KMS-11 (cell line): Measurements from ENCODE around the gene RBM10.

Experiments
- H2AFZ ChIP-seq: fragments of 200-600 bp; sonication (generic); 2 replicates; pipeline ENCODE4 v1.6.1; 2016; ENCODE audit warnings: antibody characterized with exemption, mixed run types, low read depth
- H3K27ac ChIP-seq: fragments of 200-600 bp; sonication (generic); 2 replicates; pipeline ENCODE4 v1.6.1; 2016; ENCODE audit warnings: mild to moderate bottlenecking, mixed run types
- H3K27me3 ChIP-seq: fragments of 200-600 bp; sonication (generic); 2 replicates; pipeline ENCODE4 v1.6.1; 2017; ENCODE audit warnings: mild to moderate bottlenecking, low read depth, mixed run types, moderate library complexity; ENCODE audit not compliant: insufficient read depth
- H3K36me3 ChIP-seq: fragments of 200-600 bp; sonication (generic); 2 replicates; pipeline ENCODE4 v1.6.1; 2017; ENCODE audit warnings: mild to moderate bottlenecking, mixed run types; ENCODE audit not compliant: insufficient read depth
- H3K4me1 ChIP-seq: fragments of 200-600 bp; sonication (generic); 2 replicates; pipeline ENCODE4 v1.6.1; 2016; ENCODE audit warnings: mild to moderate bottlenecking, low read depth, mixed run types; ENCODE audit not compliant: poor library complexity, severe bottlenecking
- H3K4me2 ChIP-seq: fragments of 200-600 bp; sonication (generic); 2 replicates; pipeline ENCODE4 v1.7.0; 2016; ENCODE audit warnings: mild to moderate bottlenecking, mixed run types
- H3K4me3 ChIP-seq: fragments of 200-600 bp; sonication (generic); IDR thresholded peaks from 2 replicates; pipeline ENCODE4 v1.6.1; 2017; ENCODE audit warnings: low read depth, low read length, mixed read lengths; ENCODE audit not compliant: insufficient read depth
- H3K79me2 ChIP-seq: fragments of 200-600 bp; sonication (generic); 2 replicates; pipeline ENCODE4 v1.6.1; 2016; ENCODE audit warnings: low read depth, mixed run types; ENCODE audit not compliant: insufficient read depth
- H3K9ac ChIP-seq: fragments of 200-600 bp; sonication (generic); 2 replicates; pipeline ENCODE4 v1.6.1; 2016; ENCODE audit warnings: mild to moderate bottlenecking, mixed run types
- H4K20me1 ChIP-seq: fragments of 200-600 bp; sonication (generic); 2 replicates; pipeline ENCODE4 v1.6.1; 2016; ENCODE audit warnings: mild to moderate bottlenecking, mixed run types; ENCODE audit not compliant: insufficient read depth
- TF ChIP-seq, protein P1 (sequence below): fragments of 200-600 bp; sonication (generic); conservative IDR thresholded peaks from 2 replicates; pipeline ENCODE4 v1.6.1; 2017; ENCODE audit warnings: low read depth, mild to moderate bottlenecking, antibody characterized with exemption, low read length, moderate library complexity, mixed read lengths

The RBM10 gene

GRCh38 chrX:47164420-47164819 lies 19.4 kb downstream of the RBM10 start:
- H3K4me3 ChIP-seq, result no peak overlapping the region
- H2AFZ ChIP-seq, result no peak overlapping the region
- TF ChIP-seq, protein P1, sequence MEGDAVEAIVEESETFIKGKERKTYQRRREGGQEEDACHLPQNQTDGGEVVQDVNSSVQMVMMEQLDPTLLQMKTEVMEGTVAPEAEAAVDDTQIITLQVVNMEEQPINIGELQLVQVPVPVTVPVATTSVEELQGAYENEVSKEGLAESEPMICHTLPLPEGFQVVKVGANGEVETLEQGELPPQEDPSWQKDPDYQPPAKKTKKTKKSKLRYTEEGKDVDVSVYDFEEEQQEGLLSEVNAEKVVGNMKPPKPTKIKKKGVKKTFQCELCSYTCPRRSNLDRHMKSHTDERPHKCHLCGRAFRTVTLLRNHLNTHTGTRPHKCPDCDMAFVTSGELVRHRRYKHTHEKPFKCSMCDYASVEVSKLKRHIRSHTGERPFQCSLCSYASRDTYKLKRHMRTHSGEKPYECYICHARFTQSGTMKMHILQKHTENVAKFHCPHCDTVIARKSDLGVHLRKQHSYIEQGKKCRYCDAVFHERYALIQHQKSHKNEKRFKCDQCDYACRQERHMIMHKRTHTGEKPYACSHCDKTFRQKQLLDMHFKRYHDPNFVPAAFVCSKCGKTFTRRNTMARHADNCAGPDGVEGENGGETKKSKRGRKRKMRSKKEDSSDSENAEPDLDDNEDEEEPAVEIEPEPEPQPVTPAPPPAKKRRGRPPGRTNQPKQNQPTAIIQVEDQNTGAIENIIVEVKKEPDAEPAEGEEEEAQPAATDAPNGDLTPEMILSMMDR, result no peak
- no peak overlapping the region for H3K4me2 ChIP-seq
- H3K9ac ChIP-seq, result no peak overlapping the region
- peaks cover 22% of the 10 kb centered on the region; the same call in 1 of the 2 replicates for H3K79me2 ChIP-seq
- no peak overlapping the region for H3K27ac ChIP-seq
- no peaks in the 10 kb centered on the region for H3K36me3 ChIP-seq
- H3K4me1 ChIP-seq, result no peaks in the 10 kb centered on the region
- no peaks in the 10 kb centered on the region for H3K27me3 ChIP-seq
- no peaks in the 10 kb centered on the region for H4K20me1 ChIP-seq

- Histone ChIP-seq H4K20me1 (no peaks in the 10 kb centered on the region), H3K9ac (no peak overlapping the region), H3K36me3 (no peaks in the 10 kb centered on the region), H3K4me2 (no peak overlapping the region), H3K27me3 (no peaks in the 10 kb centered on the region), H2AFZ (no peak overlapping the region), H3K4me1 (no peaks in the 10 kb centered on the region), H3K27ac (no peak overlapping the region), H3K4me3 (no peak overlapping the region), H3K79me2 (peaks cover 22% of the 10 kb centered on the region; the same call in 1 of the 2 replicates)
- TF ChIP-seq, protein P1, result no peak
These were observed 21.1 kb downstream of the RBM10 start for GRCh38 chrX:47166126-47166525.

GRCh38 chrX:47168495-47169073 lies 23.6 kb downstream of the RBM10 start:
- no peaks in the 10 kb centered on the region for H3K4me1 ChIP-seq
- H3K27ac ChIP-seq, result no peak overlapping the region
- H3K4me2 ChIP-seq, result no peak overlapping the region
- H2AFZ ChIP-seq, result no peak overlapping the region
- TF ChIP-seq, protein P1, result no peak
- H4K20me1 ChIP-seq, result no peaks in the 10 kb centered on the region
- no peaks in the 10 kb centered on the region for H3K27me3 ChIP-seq
- no peak overlapping the region for H3K9ac ChIP-seq
- H3K4me3 ChIP-seq, result no peak overlapping the region
- no peaks in the 10 kb centered on the region for H3K36me3 ChIP-seq
- H3K79me2 ChIP-seq, result peaks cover 22% of the 10 kb centered on the region; the same call in 1 of the 2 replicates

- no peaks in the 10 kb centered on the region for H3K36me3 ChIP-seq
- no peak overlapping the region for H3K27ac ChIP-seq
These were observed 24.3 kb downstream of the RBM10 start for GRCh38 chrX:47169273-47169672.

More at GRCh38 chrX:47169273-47169672, 24.3 kb downstream of the RBM10 start:
- H3K4me1 ChIP-seq, result no peaks in the 10 kb centered on the region
- no peak overlapping the region for H3K4me2 ChIP-seq
- H3K79me2 ChIP-seq, result peaks cover 22% of the 10 kb centered on the region; the same call in 1 of the 2 replicates
- H3K4me3 ChIP-seq, result no peak overlapping the region
- H3K9ac ChIP-seq, result no peak overlapping the region
- no peaks in the 10 kb centered on the region for H3K27me3 ChIP-seq
- TF ChIP-seq, protein P1, result no peak
- H4K20me1 ChIP-seq, result no peaks in the 10 kb centered on the region
- H2AFZ ChIP-seq, result no peak overlapping the region
